Activated CD4-positive, CD25-positive, alpha-beta regulatory T cell treated with anti-CD3 and anti-CD28 coated beads, Interleukin-2, amount 50 U/mL, for 24 hours (primary cell): ENCODE measurements around the gene BIN2.
"Not testable (repeated sequence)": the region's sequence is repeated elsewhere in the genome, so short reads cannot be mapped to it uniquely, and the experiment has no call there.

Experiments used
- ATAC-seq, 2 donors: fragments of 150-1000 bp; cut with Tn5 transposase; one replicate each; pipeline ENCODE4 v1.10.0; 2021; ENCODE audit warnings: mild to moderate bottlenecking in 1 of 2, moderate library complexity in 1 of 2

BIN2 gene

DNA sequence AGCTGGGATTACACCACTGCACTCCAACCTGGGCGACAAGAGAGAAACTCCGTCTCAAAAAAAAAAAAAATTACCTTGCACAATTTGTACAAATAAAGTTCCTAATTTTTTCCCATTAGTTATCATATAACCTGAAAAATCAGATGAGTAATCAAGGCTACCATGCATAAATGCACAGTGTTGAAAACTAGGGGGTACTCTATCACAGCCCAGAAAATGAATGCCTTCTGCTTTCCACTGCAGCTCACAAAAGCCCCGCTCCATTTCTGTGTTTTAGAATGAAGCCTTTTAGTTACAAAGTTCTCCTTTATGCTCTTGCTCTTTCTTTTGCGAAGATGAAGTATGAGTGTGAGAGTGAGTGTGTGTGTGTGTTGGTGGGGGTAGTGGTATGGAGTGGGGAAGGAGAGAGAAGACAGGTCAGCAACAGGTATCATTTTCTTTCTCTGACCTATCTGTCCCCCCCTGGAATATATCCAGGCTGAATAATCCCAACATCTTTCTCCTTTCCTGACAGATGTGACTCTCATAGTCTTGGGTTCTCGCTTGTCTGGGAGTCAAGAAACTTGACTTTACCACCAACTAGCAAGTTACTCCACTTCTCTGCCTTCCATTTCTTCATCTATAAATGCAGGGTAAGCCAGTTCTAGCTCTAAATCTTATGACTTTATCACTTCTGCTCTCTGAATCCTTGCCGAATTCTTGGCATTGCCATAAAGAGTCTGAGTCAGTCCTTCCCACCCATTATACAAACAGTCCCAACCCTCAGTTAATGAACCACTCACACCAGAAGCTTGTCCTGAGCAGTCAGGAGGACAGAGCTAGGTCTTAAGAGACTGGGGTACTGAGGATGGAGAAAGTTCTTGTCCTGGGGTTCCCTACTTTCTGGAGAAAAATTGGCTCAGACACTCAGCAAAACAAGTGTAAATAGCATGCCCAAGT, 16.1 kb downstream of the BIN2 start:
- ATAC-seq, result no peak

DNA sequence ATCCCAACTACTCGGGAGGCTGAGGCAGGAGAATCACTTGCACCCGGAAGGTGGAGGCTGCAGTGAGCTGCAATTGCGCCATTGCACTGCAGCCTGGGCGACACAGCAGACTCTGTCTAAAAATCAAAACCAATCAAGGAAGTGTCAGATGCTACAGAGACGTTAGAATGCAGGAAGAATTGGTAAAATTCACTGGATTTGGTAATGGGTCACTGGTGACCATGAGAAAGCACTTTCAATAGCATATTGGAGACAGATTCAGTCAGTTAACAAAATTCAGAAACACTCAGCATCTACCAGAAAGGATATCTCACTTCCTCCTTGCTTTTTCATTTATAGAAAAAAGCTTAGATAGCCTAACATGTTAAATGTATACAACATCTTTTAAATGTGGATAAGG, 17.5 kb downstream of the BIN2 start:
- no peak for ATAC-seq

DNA sequence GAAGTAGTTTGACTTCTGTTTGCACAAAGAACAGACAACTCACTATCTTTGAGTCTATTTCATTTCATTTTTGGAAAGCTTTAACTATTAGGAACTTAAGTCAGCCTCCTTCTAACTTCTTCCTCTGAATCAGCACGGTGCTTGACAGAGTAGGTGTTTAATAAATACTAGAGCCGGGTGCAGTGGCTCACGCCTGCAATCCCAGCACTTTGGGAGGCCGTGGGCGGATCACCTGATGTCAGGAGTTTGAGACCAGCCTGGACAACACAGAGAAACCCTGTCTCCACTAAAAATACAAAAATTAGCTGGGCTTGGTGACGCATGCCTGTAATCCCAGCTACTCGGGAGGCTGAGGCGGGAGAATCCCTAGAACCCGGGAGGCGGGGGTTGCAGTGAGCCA, 23.2 kb downstream of the BIN2 start:
- ATAC-seq, result not testable (repeated sequence)

DNA sequence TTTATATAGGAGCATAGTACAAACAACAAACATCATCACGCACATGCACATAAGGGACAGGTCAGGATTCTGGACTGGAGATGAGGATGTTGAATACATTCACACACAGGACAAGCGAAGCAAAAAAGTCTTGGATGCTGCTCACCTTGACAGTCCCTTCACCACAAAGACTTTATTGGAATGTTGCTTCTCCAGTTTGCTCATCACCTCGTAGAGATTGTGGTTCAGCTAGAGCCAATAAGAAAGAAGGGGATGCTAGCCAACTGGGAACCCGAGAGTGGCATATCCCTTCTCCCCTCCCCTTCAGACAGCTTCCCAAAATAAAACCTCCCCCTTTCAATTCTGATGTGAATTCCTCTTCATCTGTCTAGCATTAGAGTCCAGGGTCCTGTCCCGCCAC, 28.3 kb downstream of the BIN2 start:
- no peak for ATAC-seq

GRCh38 chr12:51294097-51294496, 29.9 kb downstream of the BIN2 start:
- ATAC-seq, result not testable (repeated sequence)

DNA sequence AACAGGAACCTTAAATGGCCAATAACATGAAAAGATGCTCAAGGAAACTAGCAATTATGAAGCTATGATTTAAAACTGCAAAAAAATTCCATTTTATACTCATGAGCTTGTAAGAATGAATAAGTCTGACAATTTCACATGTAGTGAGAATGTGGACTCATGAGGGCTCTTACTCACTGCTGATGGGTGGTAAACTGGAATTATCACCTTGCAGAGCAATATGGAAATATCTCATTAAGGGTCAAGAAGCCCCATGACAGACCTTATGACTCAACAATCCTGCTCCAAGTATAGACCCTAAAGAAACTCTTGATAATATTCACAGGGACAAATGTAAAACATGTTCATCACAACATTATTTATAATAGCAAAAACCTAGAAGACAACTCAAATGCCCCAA, 30.3 kb downstream of the BIN2 start:
- ATAC-seq, result peak; percentile 92 to 93

DNA sequence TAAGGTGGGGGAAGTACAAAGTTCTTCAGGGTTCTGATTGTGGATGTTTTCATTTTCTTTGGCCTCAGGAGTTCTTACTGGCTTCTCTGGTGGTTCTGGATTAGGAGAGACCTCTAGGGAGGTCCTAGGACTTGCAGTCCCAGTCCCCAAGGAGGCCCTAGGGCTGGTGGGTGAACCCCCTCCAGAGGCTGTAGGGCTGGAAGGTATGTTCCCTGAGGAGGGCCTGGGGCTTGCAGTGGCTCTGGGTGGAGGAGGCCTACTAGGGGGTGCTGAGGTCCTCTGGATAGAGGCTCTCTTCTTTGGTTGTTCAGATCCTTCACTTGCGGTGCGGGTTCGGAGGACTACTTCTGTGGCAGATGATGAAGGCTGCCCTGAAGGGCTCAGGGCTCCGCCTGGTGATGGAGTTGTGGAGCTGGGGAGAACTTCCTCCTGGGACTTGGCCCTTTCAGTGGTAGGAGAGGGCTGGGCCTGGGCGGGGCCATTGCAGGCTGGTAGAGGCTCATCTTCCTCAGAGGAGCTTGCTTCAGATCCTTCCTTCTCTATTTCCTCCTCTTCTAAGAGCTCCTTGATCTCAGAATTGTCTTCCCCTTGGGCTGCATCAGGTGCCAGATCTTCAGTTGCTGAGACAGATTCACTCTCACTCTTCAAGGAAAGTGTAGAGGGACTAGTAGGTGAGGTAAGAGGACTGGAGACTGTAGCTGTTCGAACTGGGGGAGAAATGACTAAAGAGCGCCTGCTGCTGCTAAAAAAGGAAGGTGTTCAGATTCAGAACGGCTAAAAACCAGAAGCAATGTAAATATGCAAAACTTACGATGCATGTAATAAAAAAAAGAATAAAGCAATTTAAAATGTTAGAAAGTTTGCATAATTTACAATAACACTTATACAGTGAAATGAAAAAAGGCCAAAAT, 32.1 kb downstream of the BIN2 start:
- ATAC-seq, result not testable (repeated sequence)

- no peak for ATAC-seq
Observed at GRCh38 chr12:51285843-51286242, 38.1 kb downstream of the BIN2 start.

DNA sequence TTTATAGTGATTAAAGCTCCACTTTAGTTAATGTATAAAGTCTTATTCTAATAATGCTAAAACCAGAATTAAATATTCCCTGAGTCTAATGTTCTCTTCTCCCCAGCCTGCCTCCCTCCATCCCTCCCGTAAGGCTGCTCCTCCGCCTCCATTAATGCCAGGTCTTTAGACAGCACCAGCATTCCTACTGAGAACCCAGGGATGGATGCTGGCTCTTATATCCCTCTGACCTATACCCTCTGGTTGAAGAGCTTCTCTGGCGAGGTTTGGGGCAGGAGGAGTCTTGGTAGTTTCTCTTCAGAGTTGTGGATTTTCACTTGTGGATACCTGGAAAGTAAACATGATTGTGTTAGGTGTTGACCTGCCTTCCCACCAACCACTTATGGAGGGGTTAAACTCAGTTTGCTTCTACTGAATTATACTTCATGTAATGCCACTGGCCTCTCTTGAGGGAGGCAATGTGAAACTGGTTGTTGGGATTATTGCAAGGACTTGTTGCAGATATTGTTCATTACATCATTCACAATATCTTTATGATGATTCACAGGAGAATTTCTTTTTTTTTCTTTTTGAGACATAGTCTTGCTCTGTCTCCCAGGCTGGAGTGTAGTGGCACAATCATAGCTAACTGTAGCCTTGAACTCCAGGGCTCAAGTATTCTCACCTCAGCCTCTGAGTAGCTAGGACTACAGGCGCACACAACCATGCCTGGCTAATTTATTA, 42.6 kb downstream of the BIN2 start:
- ATAC-seq, result no peak

DNA sequence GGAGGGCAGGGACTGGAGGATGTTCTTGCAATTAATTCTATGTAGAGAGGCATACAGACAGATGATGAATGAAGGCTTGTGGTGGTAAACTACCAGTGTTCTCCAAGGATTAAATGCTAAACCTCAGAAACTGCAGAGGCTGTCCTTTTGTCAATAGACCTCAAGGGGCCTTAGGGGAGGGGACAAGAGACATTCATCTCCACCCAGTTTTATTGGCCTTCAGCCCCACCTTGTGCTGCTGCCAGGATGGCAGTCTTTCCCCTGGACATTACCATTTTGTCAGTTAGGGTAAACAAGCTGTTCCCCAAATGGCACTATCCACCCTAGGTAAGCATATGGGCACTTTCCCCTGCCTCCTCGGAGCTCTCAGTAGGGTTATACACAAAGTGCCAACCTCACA, 48.9 kb downstream of the BIN2 start:
- peak in 1 of 2 donors; percentile 6 for ATAC-seq

DNA sequence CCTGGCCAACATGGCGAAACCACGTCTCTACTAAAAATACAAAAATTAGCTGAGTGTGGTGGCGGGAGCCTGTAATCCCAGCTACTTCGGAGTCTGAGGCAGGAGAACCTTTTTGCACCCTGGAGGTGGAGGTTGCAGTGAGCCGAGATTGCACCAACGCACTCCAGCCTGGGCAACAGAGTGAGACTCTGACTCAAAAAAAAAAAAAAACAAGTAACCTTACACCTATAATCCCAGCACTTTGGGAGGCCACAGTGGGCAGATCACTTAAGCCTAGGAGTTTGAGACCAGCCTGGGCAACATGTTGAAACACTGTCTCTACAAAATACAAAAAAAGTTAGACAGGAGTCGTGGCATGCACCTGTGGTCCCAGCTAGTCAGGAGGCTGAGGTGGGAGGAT, 51.2 kb downstream of the BIN2 start:
- not testable (repeated sequence) for ATAC-seq

DNA sequence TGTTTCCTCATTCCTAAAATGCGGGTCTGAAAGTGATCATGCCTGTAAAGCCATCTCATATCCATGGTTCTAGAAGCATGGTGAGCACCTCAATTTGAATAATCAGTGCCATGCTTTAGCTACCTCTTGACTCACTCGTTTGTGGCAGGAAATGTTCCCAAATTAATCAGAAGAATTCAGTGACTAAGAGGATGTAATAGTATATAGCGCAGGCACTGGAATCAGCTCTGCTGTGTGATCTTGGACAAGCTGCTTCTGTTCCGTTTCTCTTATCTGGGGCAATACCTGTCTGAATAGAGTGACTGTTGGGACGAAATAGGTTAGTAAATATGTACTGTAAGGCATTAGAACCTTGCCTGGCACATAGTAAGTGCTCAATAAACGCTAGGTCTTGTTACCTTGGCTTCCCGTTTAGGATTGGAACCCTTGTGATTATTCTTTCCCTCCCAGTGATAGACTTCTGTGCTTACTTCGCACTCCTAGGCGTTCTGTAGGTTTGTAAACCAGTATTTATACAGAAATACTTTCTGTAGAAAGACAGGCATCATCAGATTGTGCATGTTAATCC, 52.9 kb downstream of the BIN2 start:
- peak; percentile 36 to 57 for ATAC-seq

DNA sequence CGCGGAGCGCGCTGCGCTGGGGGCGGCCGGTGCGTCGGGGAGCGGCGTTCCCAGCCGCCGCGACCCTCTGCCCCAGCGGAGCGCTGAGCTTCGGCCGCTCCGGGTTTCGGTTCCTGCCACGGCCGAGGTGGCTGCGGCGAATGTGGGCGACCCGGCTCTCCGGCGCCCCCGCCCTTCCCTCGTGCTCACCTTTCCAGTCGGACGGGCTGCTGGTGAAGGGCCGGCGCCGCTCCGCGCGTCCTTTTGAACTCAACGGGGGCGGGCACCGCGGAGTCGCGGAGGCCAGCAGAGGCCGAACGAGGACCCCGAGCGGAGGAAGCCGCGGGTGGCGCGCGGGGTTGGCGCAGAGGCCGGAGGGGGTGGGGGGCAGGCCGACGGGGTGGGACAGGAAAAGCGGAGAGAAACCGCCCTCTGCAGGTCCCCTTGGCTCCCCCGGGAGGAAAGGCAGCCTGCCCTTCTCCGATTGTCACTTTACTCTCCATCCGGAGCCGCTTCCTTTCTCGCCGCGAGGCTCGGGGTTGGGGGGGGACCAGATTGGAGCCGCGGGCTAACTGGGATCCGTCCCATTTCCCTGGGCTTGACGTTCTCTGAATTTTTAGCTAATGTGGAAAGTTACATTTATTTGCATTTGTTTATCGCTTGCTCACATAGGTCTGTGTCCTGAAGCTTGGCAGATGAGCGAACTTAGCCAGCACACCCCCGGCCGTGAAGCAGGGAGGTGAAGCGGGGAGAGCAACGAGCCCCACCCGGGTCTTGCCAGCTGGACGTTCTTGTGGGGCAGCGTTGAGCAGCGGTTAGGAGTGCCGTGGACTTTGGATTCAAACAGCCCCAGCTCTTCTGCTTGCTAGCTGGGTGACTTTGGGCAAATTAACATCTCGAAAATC, 53.7 kb downstream of the BIN2 start, which contains the start of gene SMAGP:
SMAGP (minus strand) TSS at position 349 of the 884 bp plus-strand sequence. CDS start 1,137 bp downstream, outside the sequence.
- ATAC-seq, result peak; percentile 45 to 46

GRCh38 chr12:51269174-51270066, 54.6 kb downstream of the BIN2 start:
- ATAC-seq, result peak; percentile 42 to 55

DNA sequence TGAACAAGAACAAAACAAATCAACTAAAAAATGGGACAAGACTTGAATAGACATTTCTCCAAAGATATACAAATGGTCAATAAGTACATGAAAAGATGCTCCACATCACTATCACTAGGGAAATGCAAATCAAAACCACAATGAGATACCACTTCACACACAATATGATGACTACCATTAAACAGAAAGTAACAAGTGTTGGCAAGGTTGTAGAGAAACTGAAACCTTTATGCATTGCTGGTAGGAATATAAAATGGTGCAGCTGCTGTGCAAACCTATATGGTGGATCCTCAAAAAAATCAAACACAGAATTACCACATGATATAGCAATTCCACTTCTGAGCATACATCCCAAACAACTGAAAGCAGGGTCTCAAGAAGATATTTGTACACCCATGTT, 59.0 kb downstream of the BIN2 start:
- peak; percentile 89 to 92 for ATAC-seq

DNA sequence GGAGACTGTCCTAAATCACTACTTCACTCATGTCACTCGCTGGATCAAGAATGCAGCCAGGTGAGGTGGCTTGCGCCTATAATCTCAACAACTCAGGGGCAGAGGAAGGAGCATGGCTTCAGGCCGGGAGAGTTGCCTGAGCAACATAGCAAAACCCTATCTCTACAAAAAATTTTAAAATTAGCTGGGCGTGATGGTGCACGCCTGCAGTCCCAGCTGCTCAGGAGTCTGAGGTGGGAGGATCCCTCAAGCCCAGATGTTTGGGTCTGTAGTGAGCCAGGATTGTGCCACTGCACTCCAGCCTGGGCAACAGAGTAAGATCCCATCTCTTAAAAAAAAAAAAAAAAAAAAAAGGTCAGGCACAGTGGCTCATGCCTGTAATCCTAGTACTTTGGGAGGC, 59.7 kb downstream of the BIN2 start:
- ATAC-seq, result no peak

DNA sequence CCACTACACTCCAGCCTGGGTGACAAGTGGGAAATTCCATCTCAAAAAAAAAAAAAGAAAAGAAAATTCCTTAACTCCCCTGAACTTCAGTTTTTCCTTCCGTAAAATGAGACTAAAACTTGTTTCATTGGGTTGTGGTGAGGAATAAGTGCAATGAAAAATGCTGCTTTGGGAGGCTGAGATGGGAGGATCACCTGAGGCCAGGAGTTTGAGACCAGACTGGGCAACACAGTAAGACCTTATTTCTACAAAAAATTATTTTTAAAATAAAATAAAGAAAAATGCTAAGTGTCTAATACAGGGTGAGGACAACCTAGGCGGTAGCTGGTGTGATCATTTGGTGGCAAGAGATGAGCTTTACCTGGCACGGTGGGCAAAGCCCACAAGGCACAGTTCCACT, 60.6 kb downstream of the BIN2 start:
- ATAC-seq, result no peak

- no peak for ATAC-seq
Observed at GRCh38 chr12:51262758-51263177, 61.2 kb downstream of the BIN2 start.

DNA sequence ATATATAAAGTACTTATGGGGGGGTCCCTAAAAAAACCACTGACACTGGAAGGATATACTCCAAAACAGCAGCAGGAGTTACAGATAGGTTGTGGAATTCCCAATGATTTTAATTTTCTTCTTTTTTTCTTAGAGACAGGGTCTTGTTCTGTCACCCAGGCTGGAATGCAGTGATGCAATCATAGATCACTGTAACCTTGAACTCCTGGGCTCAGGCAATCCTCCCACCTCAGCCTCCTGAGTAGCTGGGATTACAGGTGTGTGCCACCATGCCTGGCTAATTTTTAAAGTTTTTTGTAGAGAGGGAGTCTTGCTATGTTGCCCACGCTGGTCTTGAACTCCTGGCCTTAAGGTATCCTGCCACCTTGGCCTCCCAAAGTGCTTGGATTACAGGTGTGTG, 64.4 kb downstream of the BIN2 start:
- not testable (repeated sequence) for ATAC-seq

- no peak for ATAC-seq
Observed at GRCh38 chr12:51254536-51254935, 69.4 kb downstream of the BIN2 start.
